OCI-LY3 (cell line): ENCODE results near the gene C12orf57.

Experiments used
- H2AFZ ChIP-seq: fragments of 200-600, 300-600 bp; shearing (Covaris generic); 2 replicates; pipeline ENCODE4 v1.6.0; 2014; ENCODE audit warnings: antibody characterized with exemption, low read depth, low read length
- H3K27ac ChIP-seq: fragments of 200-600, 300-600 bp; sonication (generic); 2 replicates; pipeline ENCODE4 v1.5.1; 2014; ENCODE audit warnings: mild to moderate bottlenecking, low read length, moderate library complexity, mixed read lengths
- H3K27me3 ChIP-seq: fragments of 200-600, 300-600 bp; sonication (generic); 2 replicates; pipeline ENCODE4 v1.6.1; 2014; ENCODE audit warnings: low read depth, low read length, mixed read lengths
- H3K36me3 ChIP-seq: fragments of 200-600, 300-600 bp; sonication (generic); replicated peaks from 2 replicates; pipeline ENCODE3; 2014; ENCODE audit warnings: low read depth, low read length, mixed read lengths
- H3K4me1 ChIP-seq: fragments of 300-600, 200-600 bp; sonication (generic); 2 replicates; pipeline ENCODE4 v1.6.1; 2014; ENCODE audit warnings: low read length, mixed read lengths
- H3K4me2 ChIP-seq: fragments of 200-600, 300-600 bp; sonication (generic); 2 replicates; pipeline ENCODE4 v1.6.1; 2014; ENCODE audit warnings: low read length, mixed read lengths
- H3K4me3 ChIP-seq: fragments of 300-600, 200-600 bp; sonication (generic); 2 replicates; pipeline ENCODE4 v1.5.1; 2014; ENCODE audit warnings: antibody characterized with exemption, mild to moderate bottlenecking, low read length, moderate library complexity
- H3K79me2 ChIP-seq: fragments of 300-600, 200-600 bp; shearing (Covaris generic); 2 replicates; pipeline ENCODE4 v1.6.1; 2014; ENCODE audit warnings: mild to moderate bottlenecking, low read length, mixed read lengths
- H3K9ac ChIP-seq: fragments of 300-600, 200-600 bp; shearing (Covaris generic); 2 replicates; pipeline ENCODE4 v1.6.0; 2014; ENCODE audit warnings: mild to moderate bottlenecking, low read length, moderate library complexity
- H3K9me3 ChIP-seq: fragments of 200-600, 300-600 bp; shearing (Covaris generic); 2 replicates; pipeline ENCODE4 v1.6.1; 2014; ENCODE audit warnings: low read length, mixed read lengths; ENCODE audit not compliant: insufficient read depth
- H4K20me1 ChIP-seq: fragments of 200-600, 300-600 bp; sonication (generic); 2 replicates; pipeline ENCODE4 v1.6.1; 2016; ENCODE audit warnings: low read length, mixed read lengths; ENCODE audit not compliant: insufficient read depth
- EZH2phosphoT487 ChIP-seq: fragments of 200-600 bp; shearing (Covaris generic); IDR thresholded peaks from 2 replicates; pipeline ENCODE4 v1.6.1; 2018; ENCODE audit warnings: antibody characterized with exemption, mixed run types, low read depth
- TF ChIP-seq, protein P1 (sequence below): fragments of 200-600, 300-600 bp; sonication (generic); IDR thresholded peaks from 2 replicates; pipeline ENCODE4 v1.5.1; 2014; ENCODE audit warnings: antibody characterized with exemption, low read length, low read depth

Gene C12orf57

DNA sequence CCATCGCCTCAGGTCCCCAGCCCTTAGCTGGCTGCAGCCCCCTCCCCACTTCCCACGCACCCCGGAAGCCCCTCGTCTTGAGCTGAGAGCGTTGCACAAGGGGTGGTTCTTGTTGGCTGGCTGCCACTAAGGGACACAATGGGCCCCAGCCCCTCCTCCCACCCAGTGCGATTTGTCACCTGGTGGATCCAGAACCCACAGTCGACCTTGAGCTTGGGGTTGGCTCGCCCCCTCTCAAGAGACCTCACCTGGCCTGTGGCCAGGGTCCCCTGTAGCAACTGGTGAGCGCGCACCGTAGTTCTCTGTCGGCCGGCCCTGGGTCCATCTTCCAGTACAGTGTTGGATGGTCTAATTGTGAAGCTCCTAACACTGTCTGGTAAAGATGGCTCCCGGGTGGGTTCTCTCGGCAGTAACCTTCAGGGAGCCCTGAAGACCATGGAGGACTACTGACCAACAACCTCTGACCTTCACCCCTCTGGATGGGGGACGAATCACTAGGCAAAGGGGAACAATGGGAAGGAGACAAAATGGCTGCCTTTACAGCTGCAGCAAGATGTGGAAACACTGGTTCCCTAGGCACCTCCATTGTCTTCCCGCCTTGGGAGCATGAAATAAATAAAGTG, 20.1 kb downstream of the C12orf57 start:
- H3K4me2 ChIP-seq: no peak overlapping the region
- peaks cover 55% of the 10 kb centered on the region for H3K36me3 ChIP-seq
- H3K4me1 ChIP-seq: peaks cover 47% of the 10 kb centered on the region
- H3K9ac ChIP-seq: no peak overlapping the region
- no peak overlapping the region for H3K27ac ChIP-seq
- TF ChIP-seq, protein P1, sequence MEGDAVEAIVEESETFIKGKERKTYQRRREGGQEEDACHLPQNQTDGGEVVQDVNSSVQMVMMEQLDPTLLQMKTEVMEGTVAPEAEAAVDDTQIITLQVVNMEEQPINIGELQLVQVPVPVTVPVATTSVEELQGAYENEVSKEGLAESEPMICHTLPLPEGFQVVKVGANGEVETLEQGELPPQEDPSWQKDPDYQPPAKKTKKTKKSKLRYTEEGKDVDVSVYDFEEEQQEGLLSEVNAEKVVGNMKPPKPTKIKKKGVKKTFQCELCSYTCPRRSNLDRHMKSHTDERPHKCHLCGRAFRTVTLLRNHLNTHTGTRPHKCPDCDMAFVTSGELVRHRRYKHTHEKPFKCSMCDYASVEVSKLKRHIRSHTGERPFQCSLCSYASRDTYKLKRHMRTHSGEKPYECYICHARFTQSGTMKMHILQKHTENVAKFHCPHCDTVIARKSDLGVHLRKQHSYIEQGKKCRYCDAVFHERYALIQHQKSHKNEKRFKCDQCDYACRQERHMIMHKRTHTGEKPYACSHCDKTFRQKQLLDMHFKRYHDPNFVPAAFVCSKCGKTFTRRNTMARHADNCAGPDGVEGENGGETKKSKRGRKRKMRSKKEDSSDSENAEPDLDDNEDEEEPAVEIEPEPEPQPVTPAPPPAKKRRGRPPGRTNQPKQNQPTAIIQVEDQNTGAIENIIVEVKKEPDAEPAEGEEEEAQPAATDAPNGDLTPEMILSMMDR: no peak
- TF ChIP-seq EZH2phosphoT487: no peak
- no peaks in the 10 kb centered on the region for H3K27me3 ChIP-seq
- H3K79me2 ChIP-seq: peaks cover 13% of the 10 kb centered on the region
- no peak overlapping the region for H3K4me3 ChIP-seq
- no peak overlapping the region for H2AFZ ChIP-seq
- H4K20me1 ChIP-seq: no peaks in the 10 kb centered on the region
- no peaks in the 10 kb centered on the region for H3K9me3 ChIP-seq

DNA sequence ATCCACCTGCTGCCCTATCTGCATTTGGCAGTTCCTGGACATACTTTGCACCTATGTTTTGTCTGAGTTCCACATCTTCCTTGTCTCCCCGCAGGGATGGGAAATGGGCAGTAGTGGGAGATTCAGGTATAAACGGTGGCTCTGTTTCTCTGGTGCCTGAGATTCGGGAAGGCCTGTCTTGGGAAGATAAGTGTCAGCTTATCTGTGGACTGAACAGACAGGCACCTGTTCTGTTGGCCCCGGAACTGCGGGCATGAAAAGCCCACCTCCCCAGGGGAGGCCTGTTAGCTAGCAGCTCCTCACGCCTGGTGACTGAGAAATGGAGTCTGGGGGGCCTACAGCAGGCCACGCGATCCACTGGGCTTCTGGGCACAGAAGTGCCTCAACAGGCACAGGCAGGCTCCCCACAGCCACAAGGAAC, 20.8 kb downstream of the C12orf57 start:
- peaks cover 20% of the 10 kb centered on the region for H3K79me2 ChIP-seq
- no peaks in the 10 kb centered on the region for H3K9me3 ChIP-seq
- H3K36me3 ChIP-seq: peaks cover 60% of the 10 kb centered on the region
- 0 out of 2 replicates have a peak overlapping the region, but pooled peaks have one; percentile 22 for H3K4me2 ChIP-seq
- H3K9ac ChIP-seq: peak overlapping the region; percentile 39; the same call in 1 of the 2 replicates
- H3K27me3 ChIP-seq: no peaks in the 10 kb centered on the region
- peaks cover 45% of the 10 kb centered on the region for H3K4me1 ChIP-seq
- H2AFZ ChIP-seq: no peak overlapping the region
- peak overlapping the region; percentile 58 for H3K27ac ChIP-seq
- no peaks in the 10 kb centered on the region for H4K20me1 ChIP-seq
- TF ChIP-seq, protein P1: no peak
- H3K4me3 ChIP-seq: no peak overlapping the region

DNA sequence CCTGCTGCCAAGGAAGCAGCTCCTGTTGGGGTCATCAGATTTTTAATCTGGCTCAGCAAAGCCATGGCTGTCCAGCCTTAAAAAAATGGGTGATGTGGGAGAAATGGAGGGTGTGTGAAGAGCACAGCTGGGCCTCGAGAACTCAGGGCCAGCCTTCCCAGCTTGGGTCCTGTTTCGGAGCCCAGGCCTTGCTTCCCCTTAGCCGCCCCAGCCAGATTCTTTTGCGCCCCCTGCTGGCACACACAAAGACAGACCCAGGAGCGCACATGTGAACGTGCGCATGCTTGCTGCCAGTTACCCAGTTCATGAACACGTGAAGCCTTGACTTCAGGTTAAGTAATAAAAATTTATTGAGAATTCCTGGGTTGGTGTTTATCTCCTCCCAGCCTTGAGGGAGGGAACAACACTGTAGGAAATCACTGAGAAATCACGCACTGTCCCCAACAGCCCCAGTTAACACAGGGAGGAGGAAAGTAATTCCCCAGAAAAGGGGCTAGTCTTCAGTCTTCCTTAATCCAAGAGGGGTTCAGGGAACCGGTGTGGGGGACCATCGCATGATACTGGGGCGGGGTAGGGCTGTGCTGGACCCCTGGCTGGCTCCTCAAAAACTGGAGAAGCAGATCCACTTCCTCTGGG, 21.3 kb downstream of the C12orf57 start:
- Histone ChIP-seq H3K4me2 (0 out of 2 replicates have a peak overlapping the region, but pooled peaks have one; percentile 22), H3K9me3 (no peaks in the 10 kb centered on the region), H2AFZ (no peak overlapping the region), H3K36me3 (peaks cover 60% of the 10 kb centered on the region), H3K4me3 (no peak overlapping the region), H3K79me2 (peaks cover 26% of the 10 kb centered on the region), H3K4me1 (peaks cover 39% of the 10 kb centered on the region), H3K27ac (peak overlapping the region; percentile 58), H4K20me1 (no peaks in the 10 kb centered on the region), H3K27me3 (no peaks in the 10 kb centered on the region), H3K9ac (peak overlapping the region; percentile 39; the same call in 1 of the 2 replicates)
- TF ChIP-seq, protein P1: peak; percentile 94
- TF ChIP-seq EZH2phosphoT487: no peak

DNA sequence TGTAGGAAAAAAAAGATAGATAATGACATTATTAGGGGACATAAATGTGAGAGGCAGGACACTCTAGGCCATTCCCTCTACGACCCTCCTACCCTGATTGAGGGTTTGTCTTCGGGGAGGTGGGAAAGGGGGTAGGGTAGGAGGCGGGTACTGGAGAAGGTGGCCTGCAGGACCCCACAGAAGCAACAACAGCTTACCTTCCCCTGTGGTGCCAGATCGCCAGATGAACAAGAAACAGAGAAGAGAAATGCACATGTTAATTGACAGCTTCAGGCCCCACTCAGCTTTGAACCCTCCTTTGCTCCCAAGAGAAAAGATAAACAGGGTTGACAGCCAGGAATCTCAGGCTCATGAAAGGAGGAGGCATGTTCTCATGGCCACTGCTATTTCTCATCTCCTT, 21.9 kb downstream of the C12orf57 start:
- Histone ChIP-seq H3K27me3 (no peaks in the 10 kb centered on the region), H3K27ac (peak overlapping the region; percentile 39), H3K79me2 (peaks cover 30% of the 10 kb centered on the region), H3K9me3 (no peaks in the 10 kb centered on the region), H3K36me3 (peaks cover 56% of the 10 kb centered on the region), H2AFZ (no peak overlapping the region), H3K9ac (no peak overlapping the region), H3K4me1 (peaks cover 34% of the 10 kb centered on the region), H3K4me3 (no peak overlapping the region), H4K20me1 (no peaks in the 10 kb centered on the region), H3K4me2 (no peak overlapping the region)
- TF ChIP-seq EZH2phosphoT487: no peak
